NCI-H146 treated with DMSO at 0.1 percent for 48 hours (cell line): Measurements from ENCODE around the gene GALNT2.
A peak's percentile ranks its signal among the peaks of the same experiment; 100 is the strongest.

Experiments used
- DNase-seq: peaks from one replicate; lab custom pipeline; 2025; ENCODE audit not compliant: unreplicated experiment; lab: John Stamatoyannopoulos, UW

Gene GALNT2

GRCh38 chr1:230249695-230250480 lies 182.8 kb downstream of the GALNT2 start:
- DNase-seq: no peak

DNA sequence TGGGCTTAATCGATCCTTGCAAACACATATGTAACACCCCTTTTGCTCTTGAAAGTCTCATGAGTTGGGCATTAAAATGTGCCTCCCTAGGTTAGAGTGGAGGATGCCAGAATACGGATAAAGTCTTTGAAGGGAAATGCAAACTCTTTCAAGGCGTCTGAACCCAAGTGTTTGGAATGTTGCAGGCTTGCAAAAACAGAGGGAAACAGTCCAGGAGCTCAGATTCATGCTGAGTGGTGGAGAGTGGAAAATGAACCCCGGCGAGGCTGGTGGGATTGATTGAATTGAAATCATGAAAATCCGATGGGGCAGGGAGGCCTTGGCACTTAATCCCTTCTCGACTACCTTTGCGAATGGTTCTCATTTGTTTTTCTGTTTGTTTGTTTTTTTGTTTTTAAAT lies 183.6 kb downstream of the GALNT2 start:
- no peak for DNase-seq

DNA sequence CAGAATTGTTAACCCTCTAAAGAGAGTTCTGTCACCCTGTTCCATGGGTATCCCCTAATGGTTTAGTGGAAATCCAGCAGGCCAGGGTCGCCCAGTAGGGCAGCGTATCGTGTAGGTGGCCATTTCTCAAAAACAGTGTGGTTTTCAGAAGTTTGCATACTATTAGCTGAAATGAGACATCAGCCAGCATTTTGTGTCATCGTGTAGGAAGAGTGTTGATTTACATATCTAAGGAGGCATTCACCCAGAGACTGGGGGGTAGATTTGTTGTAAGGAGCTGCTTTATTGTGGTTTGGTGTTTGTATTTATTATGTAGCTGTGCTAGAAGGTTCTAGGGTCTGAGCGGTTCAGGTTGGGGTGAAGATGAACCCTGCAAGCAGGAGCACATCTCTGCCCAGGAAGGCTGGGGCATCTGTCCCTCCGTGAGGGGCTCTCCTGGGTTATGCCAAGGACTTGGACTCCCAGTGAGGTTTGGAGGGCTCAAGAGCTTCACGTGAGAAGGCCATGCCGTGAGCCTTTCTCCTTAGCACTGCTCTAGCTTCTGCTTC lies 184.7 kb downstream of the GALNT2 start:
- DNase-seq: no peak

DNA sequence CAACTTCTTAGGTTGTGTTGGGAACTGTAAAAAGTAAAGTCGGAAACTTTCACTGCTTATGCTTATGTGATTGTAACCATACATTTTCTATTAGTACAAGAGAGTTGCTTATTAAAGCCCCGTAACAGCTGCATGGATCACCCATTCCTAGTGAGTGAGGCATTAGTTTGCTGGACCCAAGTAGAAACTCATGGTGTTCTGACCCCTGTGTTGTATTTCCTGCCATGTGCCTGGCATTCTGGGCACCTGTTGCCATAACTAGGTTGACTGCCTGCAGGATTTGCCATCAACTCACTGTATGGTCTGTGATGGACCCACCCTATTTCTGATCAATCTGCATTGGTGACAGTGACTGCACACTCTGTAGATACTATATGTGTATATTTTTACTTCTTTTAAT lies 186.1 kb downstream of the GALNT2 start:
- DNase-seq: no peak

GRCh38 chr1:230254265-230254664 lies 187.2 kb downstream of the GALNT2 start:
- DNase-seq: no peak

DNA sequence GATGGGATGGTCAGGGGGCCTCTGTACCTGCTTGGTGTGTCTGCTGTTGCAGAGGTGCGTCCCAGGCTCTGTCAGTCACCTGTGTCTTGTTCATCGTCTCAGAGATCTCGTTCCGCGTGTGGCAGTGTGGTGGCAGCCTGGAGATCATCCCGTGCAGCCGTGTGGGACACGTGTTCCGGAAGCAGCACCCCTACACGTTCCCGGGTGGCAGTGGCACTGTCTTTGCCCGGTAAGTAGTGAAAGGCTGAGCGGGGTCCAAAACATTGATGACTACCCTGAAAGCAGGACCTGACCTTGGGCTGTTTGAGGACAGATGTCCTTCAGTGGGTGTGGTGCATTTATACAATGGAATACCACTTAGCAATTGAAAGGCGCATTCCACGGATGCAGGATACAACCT lies 188.1 kb downstream of the GALNT2 start:
- DNase-seq: no peak

DNA sequence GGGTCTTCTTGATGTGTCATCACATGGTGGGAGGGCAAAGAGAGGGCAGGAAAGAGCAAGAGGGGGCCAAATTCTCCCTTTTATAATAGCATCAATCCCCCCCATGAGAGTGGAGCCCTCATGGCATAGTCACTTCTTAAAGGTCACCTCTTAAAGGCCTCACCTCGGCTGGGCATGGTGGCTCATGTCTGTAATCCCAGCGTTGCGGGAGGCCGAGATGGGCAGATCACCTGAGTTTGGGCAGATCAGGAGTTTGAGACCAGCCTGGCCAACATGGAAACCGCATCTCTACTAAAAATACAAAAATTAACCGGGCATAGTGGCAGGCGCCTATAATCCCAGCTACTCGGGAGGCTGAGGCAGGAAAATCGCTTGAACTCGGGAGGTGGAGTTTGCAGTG lies 189.0 kb downstream of the GALNT2 start:
- DNase-seq: no peak

DNA sequence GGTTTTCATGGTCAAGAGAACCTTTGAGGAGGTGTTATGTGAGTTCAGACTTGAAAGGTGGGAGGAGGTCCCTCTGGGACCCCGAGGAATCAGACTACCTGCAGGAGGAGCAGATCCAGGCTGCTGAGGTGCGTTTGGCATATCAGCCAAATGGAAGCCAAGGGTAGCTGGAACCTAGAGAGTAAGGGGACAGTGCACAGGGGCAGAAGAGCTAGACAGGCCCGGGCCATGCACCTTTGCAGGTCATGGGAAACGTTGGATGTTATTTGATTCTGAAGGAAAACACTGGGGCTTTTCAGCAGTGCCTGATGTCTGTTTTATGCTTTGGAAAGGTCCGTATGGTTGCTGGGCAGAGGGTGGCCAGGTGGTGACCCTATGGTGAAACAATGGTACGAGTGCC lies 189.9 kb downstream of the GALNT2 start:
- no peak for DNase-seq

DNA sequence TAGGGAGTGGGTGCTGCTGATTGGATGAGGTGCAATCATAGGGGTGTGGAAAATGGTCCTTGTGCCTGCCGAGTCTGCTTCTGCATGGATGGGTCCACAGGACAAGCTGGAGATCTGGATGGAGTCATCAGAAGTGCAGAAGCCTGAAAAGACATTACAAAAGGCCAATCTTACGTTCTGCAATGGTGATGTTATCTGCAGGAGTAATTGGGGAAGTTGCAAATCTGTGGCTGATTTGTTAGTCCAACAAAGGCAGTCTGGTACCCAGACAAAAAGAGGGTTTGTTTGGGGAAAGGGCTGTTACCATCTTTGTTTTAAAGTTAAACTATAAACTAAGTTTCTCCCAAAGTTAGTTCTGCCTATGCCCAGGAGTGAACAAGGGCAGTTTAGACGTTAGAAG lies 192.6 kb downstream of the GALNT2 start:
- no peak for DNase-seq

DNA sequence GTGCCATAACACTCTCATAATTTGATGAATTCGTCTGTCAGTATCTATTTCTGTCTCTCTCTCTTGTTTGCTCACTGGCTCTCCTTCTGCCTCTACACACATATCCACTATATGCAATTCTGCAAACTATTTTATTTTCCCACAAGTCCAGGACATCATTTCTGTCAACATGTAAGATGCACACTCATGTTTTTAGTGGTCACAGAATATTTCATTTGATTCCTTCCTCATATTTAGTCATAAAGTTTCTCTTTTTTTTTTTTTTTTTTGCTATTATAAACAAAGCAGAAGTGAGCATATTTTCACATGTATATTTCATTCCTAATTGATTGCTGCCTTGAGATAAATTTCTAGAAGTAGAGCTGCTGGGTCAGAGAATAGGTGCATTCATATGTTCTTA lies 193.8 kb downstream of the GALNT2 start:
- no peak for DNase-seq

- DNase-seq: no peak
Observed at GRCh38 chr1:230261928-230262650, 195.1 kb downstream of the GALNT2 start.

- no peak for DNase-seq
Observed at GRCh38 chr1:230262867-230263567, 196.0 kb downstream of the GALNT2 start.

- no peak for DNase-seq
Observed at GRCh38 chr1:230263568-230264195, 196.6 kb downstream of the GALNT2 start.

- DNase-seq: no peak
Observed at GRCh38 chr1:230264342-230264741, 197.3 kb downstream of the GALNT2 start.

GRCh38 chr1:230265200-230266115 lies 198.4 kb downstream of the GALNT2 start:
- DNase-seq: no peak

DNA sequence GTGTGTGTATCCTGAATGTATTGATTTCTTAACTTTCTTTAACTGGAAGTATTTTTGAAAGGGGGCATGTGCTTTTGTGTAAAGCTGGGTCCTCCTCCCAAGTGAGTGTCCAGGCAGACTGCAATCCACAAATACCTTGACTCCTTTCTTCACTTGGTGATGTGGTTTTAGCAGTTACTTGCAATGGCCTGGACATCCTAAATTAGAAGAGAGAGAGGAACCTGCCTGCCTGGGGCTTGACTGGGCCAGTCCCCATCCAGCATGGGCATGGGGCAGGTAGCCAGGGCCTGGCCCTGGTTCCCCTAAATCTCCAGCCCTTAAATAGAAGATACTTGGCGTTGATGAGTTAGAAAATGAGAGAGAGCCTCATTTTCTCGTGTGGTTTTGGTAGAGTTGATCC lies 199.4 kb downstream of the GALNT2 start:
- DNase-seq: no peak

- DNase-seq: peak; percentile 78
Observed at GRCh38 chr1:230267338-230268065, 200.5 kb downstream of the GALNT2 start.

DNA sequence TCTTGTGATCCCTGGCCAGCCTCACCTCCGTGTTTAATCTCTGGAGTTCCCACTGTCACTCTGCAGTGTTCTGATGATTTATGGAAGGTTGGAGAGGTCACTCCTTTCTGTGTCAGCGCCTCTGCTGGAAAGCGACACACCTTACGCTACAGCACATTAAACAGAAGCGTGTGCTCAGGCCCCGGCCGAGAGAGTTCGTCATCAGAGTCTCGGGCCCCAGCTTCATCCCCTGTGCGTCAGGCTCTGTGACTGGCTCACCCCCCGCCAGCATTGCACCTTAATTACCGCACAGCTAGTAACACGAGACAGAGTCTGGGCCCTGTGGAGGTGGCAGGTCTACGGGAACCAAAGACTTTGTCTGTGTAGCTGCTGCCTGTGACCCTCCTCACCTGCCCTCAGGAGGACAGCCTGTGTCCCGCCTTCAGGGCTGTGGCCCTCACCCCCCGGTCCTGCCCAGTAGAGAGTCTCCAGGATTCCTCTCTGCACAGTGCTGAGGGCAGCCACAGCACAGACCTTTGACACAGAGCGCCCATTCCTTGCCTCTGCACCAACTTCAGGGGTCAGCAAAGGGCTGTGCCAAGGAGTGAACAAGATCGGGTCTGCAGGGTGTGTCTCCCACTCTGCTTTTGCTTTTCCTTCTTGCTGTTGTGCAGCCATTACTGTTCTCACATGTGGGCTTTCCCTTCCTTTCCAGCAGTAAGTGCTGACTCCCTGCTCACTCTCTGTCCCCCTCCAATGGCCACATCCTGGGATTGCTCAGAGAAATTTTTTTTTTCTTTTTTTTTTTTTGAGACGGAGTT lies 201.5 kb downstream of the GALNT2 start:
- peak; percentile 80 for DNase-seq

- DNase-seq: no peak
Observed at GRCh38 chr1:230270185-230270558, 203.1 kb downstream of the GALNT2 start.
